HepG2 (cell line): Measurements from ENCODE around the gene HSF4. TPM values are rescaled to one million over a fixed set of nuclear protein-coding genes. Genes with fewer than 3 reads are reported as not detected.

Experiments
- ARID2 ChIP-seq: sonication (generic); formaldehyde crosslinking; IDR thresholded peaks from 2 replicates; pipeline ENCODE4 v1.8.1; 2022; ENCODE audit warnings: mild to moderate bottlenecking, missing genetic modification reagents, borderline replicate concordance
- CSRNP2 ChIP-seq: sonication (generic); formaldehyde crosslinking; conservative IDR thresholded peaks from 2 replicates; pipeline ENCODE4 v1.8.0; 2022; ENCODE audit warnings: low read depth, missing genetic modification reagents
- EEA1 ChIP-seq: sonication (generic); formaldehyde crosslinking; IDR thresholded peaks from 2 replicates; pipeline ENCODE4 v1.5.1; 2020; ENCODE audit warnings: mild to moderate bottlenecking, missing genetic modification reagents, borderline replicate concordance
- FOXO4 ChIP-seq: sonication (generic); formaldehyde crosslinking; conservative IDR thresholded peaks from 2 replicates; pipeline ENCODE4 v1.8.1; 2023; ENCODE audit warnings: missing genetic modification reagents
- HCFC1 ChIP-seq: fragments of 150-350 bp; IDR thresholded peaks from 2 replicates; pipeline ENCODE4 v1.6.1; 2014; ENCODE audit warnings: low read depth, low read length
- KDM5A ChIP-seq: fragments of 200-600 bp; sonication (generic); IDR thresholded peaks from 2 replicates; pipeline ENCODE4 v1.7.0; 2018; ENCODE audit warnings: antibody characterized with exemption, mild to moderate bottlenecking, low read length, borderline replicate concordance
- MED8 ChIP-seq: sonication (generic); formaldehyde crosslinking; IDR thresholded peaks from 2 replicates; pipeline ENCODE4 v1.8.1; 2023; ENCODE audit warnings: mild to moderate bottlenecking, missing genetic modification reagents; ENCODE audit not compliant: insufficient replicate concordance
- PLRG1 ChIP-seq: fragments of 450-650 bp; conservative IDR thresholded peaks from 2 replicates; pipeline ENCODE4 v1.6.1; 2016
- RFXAP ChIP-seq: sonication (generic); formaldehyde crosslinking; IDR thresholded peaks from 2 replicates; pipeline ENCODE4 v1.4.0; 2020; ENCODE audit warnings: missing genetic modification reagents, borderline replicate concordance
- SCMH1 ChIP-seq: sonication (generic); formaldehyde crosslinking; IDR thresholded peaks from 2 replicates; pipeline ENCODE4 v1.9.0; 2021; ENCODE audit warnings: missing genetic modification reagents, mild to moderate bottlenecking, borderline replicate concordance
- SP2 ChIP-seq: sonication (generic); formaldehyde crosslinking; IDR thresholded peaks from 2 replicates; pipeline ENCODE4 v1.5.1; 2020; ENCODE audit warnings: mild to moderate bottlenecking, missing genetic modification reagents
- SP5 ChIP-seq: IDR thresholded peaks from 2 replicates; pipeline ENCODE4 v1.6.1; 2016; ENCODE audit warnings: low read depth, borderline replicate concordance
- ZC3H4 ChIP-seq: sonication (generic); formaldehyde crosslinking; IDR thresholded peaks from 2 replicates; pipeline ENCODE4 v1.4.0; 2020; ENCODE audit warnings: missing genetic modification reagents, borderline replicate concordance
- ZFP90 ChIP-seq: sonication (generic); formaldehyde crosslinking; IDR thresholded peaks from 2 replicates; pipeline ENCODE4 v1.8.0; 2022; ENCODE audit warnings: missing genetic modification reagents, mild to moderate bottlenecking, inconsistent platforms, borderline replicate concordance
- ZNF160 ChIP-seq: sonication (generic); formaldehyde crosslinking; IDR thresholded peaks from 2 replicates; pipeline ENCODE4 v1.8.0; 2022; ENCODE audit warnings: mild to moderate bottlenecking, inconsistent platforms, missing genetic modification reagents
- ZNF20 ChIP-seq: sonication (generic); formaldehyde crosslinking; IDR thresholded peaks from 2 replicates; pipeline ENCODE4 v1.4.0; 2020; ENCODE audit warnings: mild to moderate bottlenecking, moderate library complexity, missing genetic modification reagents
- ZNF569 ChIP-seq: sonication (generic); formaldehyde crosslinking; IDR thresholded peaks from 2 replicates; pipeline ENCODE4 v1.5.0; 2020; ENCODE audit warnings: mild to moderate bottlenecking, missing genetic modification reagents, moderate library complexity, borderline replicate concordance
- ZNF572 ChIP-seq: sonication (generic); formaldehyde crosslinking; IDR thresholded peaks from 2 replicates; pipeline ENCODE4 v1.5.1; 2020; ENCODE audit warnings: mild to moderate bottlenecking, missing genetic modification reagents
- ZNF672 ChIP-seq: sonication (generic); formaldehyde crosslinking; IDR thresholded peaks from 2 replicates; pipeline ENCODE4 v1.8.1; 2022; ENCODE audit warnings: missing genetic modification reagents
- ZNF781 ChIP-seq: sonication (generic); formaldehyde crosslinking; IDR thresholded peaks from 2 replicates; pipeline ENCODE4 v1.5.1; 2020; ENCODE audit warnings: borderline replicate concordance, mild to moderate bottlenecking, missing genetic modification reagents; ENCODE audit errors: not compliant biosample characterization
- polyA plus RNA-seq, 8 experiments: library from polyadenylated mRNA; depleted of rRNA in 3 of 8; stranded (reverse) in 7 of 8; unstranded in 1 of 8; fragments of >200 nt; fragmentation: Illumina TruSeq in 4 of 8; extraction: Trizol in 4 of 8; gene quantifications; 2 replicates each; pipeline versions ENCODE4 v1.2.1 to v1.2.3, GENCODE V29; 2011 to 2016; ENCODE audit warnings: low read depth in 4 of 8, missing spikeins in 1 of 8, mixed read lengths in 1 of 8; ENCODE audit not compliant: insufficient read depth in 1 of 8
- total RNA-seq, 5 experiments: library from RNA; depleted of rRNA; stranded (reverse); fragments of >200 nt; fragmentation: Illumina TruSeq; extraction: Trizol; gene quantifications; 2 replicates each; pipeline ENCODE4 v1.2.3, GENCODE V29; 2016; ENCODE audit warnings: low read depth in 1 of 5
- TF ChIP-seq, protein P1 (sequence below): sonication (generic); formaldehyde crosslinking; IDR thresholded peaks from 2 replicates; pipeline ENCODE4 v1.4.0; 2020; ENCODE audit warnings: mild to moderate bottlenecking, missing genetic modification reagents
- TF ChIP-seq, protein P2 (sequence below): sonication (generic); formaldehyde crosslinking; IDR thresholded peaks from 2 replicates; pipeline ENCODE4 v1.5.0; 2020; ENCODE audit warnings: mild to moderate bottlenecking, missing genetic modification reagents, moderate library complexity

The HSF4 gene
- total and polyA plus RNA-seq, 2 of the 13 experiments (the other 11 are each of a cell fraction or from before 2014, with no cell fraction given) = 3.5 to 16.9 TPM

DNA sequence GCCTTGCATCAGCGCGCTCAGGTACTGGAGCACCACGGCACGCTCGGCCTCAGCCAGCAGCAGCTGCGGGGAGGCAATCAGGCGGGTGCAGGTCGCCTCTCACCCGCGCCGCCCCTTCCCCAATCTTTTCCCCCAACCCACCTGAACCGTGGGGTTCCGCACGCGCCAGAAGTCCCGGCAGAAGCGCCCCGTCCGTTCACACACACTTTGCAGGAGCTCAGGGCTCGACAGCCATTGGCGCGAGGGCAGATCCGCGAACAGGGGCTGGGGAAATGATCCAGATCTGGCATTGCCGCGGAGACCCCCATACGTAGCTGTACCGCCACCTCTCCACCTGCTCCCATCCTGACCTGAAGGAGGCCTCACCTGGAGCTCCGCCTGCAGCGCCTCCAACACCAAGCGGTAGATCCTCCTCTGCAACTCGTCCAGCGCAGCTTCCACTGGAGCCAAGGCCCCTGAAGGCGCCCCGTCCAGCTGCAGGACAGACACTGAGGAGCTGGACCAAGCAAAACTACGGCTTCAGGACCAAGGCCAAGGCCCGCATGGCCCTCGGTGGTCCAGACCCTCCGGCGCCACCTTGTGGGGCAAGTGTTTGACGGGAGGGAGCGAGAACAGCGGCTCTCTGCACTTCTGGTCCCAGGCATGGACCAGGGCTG is 20.6 kb downstream of the HSF4 start (continued):
- TF ChIP-seq EEA1 (no peak; the same call in 1 of the 2 replicates), KDM5A (no peak), RFXAP (peak; percentile 81; the same call in 1 of the 2 replicates), ZNF781 (CRISPR knock-in tag) (peak; percentile 91), FOXO4 (CRISPR knock-in tag) (no peak), HCFC1 (no peak), SP5 (CRISPR knock-in tag) (peak; percentile 76), ZNF20 (CRISPR knock-in tag) (no peak), CSRNP2 (CRISPR knock-in tag) (no peak), ZNF572 (0 out of 2 replicates have a peak, but pooled peaks have one; percentile 24), ZC3H4 (0 out of 2 replicates have a peak, but pooled peaks have one; percentile 74), SP2 (no peak; the same call in 1 of the 2 replicates), PLRG1 (no peak), ZNF569 (CRISPR knock-in tag) (no peak), SCMH1 (CRISPR knock-in tag) (no peak), ZNF160 (CRISPR knock-in tag) (peak; percentile 92; the same call in 1 of the 2 replicates), ARID2 (CRISPR knock-in tag) (no peak), ZNF672 (CRISPR knock-in tag) (no peak), ZFP90 (CRISPR knock-in tag) (peak; percentile 98), MED8 (peak; percentile 80)
- TF ChIP-seq, protein P1, sequence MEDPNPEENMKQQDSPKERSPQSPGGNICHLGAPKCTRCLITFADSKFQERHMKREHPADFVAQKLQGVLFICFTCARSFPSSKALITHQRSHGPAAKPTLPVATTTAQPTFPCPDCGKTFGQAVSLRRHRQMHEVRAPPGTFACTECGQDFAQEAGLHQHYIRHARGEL (CRISPR knock-in tag) = peak; percentile 93
- TF ChIP-seq, protein P2, sequence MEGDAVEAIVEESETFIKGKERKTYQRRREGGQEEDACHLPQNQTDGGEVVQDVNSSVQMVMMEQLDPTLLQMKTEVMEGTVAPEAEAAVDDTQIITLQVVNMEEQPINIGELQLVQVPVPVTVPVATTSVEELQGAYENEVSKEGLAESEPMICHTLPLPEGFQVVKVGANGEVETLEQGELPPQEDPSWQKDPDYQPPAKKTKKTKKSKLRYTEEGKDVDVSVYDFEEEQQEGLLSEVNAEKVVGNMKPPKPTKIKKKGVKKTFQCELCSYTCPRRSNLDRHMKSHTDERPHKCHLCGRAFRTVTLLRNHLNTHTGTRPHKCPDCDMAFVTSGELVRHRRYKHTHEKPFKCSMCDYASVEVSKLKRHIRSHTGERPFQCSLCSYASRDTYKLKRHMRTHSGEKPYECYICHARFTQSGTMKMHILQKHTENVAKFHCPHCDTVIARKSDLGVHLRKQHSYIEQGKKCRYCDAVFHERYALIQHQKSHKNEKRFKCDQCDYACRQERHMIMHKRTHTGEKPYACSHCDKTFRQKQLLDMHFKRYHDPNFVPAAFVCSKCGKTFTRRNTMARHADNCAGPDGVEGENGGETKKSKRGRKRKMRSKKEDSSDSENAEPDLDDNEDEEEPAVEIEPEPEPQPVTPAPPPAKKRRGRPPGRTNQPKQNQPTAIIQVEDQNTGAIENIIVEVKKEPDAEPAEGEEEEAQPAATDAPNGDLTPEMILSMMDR (CRISPR knock-in tag) = peak; percentile 99
